Measurements from ENCODE around the gene CDKN2AIP.
"Not testable (repeated sequence)": the region's sequence is repeated elsewhere in the genome, so short reads cannot be mapped to it uniquely, and the experiment has no call there.

CDKN2AIP gene

DNA sequence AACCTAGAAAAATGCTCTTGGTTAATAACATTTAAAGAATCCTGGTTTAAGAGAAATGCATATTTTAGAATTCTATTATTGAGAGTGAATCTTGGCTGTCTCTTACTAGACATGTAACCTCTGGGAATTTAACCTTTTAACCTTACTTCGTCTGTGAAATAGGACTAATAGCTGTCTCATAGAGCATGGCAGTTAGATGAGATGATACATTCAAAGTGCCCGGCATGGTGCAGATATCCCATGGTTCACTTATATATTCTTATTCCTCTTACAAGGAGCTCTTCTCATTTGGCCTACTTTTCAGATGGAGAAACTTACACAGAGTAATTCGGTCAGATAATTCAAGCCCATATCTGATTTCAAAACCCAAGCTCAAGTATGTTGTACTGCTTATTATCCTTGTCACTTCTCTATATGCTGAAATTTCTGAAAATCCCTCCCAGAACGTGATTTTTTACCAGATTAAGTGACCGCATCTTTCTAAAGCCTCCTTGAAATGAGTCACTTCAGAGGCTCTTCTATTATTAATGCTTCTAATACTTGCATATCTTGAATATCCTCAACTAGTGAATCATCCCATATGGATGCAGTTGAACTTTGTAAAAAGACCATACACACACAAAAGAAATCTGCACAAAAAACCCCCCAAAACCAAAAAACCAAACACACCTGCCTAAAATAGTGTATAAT lies 4.9 kb downstream of the CDKN2AIP start:
- DNase-seq (ENCODE audit: low spot score), result no peak

DNA sequence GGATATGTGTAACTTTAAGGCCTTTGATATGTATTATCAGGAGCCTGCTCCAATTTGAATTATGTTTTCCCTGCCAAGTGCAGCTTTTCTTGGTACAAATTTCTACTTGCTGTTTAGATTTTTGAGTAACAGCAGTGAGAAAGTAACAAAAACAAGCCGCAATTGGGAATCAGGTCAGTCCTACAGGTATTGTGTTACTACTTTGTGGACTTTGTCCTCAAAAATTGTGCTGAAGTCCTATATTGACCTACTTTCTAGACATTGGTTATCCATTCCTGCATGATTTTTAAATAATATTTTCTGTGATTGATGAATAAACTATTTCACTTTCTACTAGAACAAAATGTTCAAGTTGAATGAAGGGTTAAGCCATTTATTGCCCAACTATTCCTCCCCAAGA lies 5.7 kb downstream of the CDKN2AIP start:
- DNase-seq (ENCODE audit: low spot score), result no peak

DNA sequence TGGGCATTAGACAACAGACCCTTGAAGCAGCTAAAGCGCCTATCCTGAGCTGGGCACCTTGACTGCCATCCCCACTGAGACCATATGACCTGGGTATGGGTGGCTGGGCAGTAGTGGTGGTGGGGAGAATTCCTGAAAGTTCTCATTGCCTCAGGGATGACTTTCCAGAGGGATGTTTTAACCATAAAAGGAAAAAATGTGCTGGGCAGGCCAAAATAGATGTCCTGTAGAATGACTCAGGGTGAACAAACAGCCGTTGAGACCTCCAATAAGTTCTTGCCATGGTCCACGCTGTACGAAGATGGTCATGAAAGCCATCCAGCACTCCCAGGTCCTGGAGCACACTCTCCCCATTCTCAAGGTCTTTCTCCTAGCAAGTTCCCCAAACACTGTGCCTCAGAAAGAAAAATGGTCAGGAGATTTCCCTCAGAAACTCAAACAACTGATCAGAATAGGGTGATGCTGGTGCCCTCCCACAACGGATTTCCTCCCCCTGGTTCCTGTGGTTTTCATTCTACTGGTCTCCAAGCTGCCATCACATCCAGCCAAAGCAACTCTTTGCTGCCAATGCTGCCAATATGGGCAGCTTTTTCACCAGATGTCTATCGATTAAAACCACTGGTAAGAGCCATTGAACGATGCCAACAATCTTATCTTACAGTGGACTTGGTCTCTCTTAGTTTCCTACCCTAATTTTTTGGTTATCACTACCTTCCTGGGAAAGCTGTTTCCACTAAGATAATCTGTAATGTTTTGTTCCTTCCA lies 11.2 kb downstream of the CDKN2AIP start:
- no peak for DNase-seq (ENCODE audit: low spot score)

DNA sequence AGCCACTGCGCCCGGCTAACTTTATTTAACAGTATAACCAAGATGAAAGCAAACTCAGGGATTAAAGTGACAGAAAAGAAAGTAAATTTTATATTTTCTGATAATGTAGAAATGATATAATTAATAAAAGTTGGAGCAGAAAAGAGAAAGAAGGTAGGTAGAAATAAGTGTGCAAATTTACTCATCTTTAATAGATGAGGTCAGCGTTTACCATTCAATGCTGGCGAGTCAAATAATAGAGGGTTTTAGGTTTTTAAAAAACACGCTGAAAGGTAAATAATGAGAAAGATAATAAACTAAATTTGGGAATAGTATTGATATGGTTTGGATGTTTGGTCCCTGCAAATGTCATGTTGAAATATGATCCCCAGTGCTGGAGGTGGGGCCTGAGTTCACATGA lies 13.6 kb downstream of the CDKN2AIP start:
- no peak for DNase-seq (ENCODE audit: low spot score)

DNA sequence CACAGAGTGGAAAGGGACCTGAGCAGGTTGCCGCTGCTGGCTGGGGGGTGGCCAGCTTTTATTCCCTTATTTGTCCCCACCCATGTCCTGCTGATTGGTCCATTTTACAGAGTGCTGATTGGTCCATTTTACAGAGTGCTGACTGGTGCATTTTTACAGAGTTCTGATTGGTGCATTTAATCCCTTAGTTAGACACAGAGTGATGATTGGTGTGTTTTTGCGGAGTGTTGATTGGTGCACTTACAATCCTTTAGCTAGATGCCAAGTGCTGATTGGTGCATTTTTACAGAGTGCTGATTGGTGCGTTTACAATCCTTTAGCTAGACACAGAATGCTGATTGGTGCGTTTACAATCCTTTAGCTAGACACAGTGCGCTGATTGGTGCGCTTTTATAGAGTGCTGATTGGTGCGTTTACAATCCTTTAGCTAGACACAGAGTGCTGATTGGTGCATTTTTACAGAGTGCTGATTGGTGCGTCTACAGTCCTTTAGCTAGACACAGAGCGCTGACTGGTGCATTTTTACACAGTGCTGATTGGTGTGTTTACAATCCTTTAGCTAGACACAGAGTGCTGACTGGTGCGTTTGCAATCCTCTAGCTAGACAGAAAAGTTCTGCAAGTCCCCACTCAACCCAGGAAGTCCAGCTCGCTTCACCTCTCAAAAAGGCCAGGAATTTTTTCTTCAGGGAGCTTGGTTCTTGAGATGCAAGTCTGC lies 19.6 kb downstream of the CDKN2AIP start:
- DNase-seq (ENCODE audit: low spot score), result not testable (repeated sequence)

DNA sequence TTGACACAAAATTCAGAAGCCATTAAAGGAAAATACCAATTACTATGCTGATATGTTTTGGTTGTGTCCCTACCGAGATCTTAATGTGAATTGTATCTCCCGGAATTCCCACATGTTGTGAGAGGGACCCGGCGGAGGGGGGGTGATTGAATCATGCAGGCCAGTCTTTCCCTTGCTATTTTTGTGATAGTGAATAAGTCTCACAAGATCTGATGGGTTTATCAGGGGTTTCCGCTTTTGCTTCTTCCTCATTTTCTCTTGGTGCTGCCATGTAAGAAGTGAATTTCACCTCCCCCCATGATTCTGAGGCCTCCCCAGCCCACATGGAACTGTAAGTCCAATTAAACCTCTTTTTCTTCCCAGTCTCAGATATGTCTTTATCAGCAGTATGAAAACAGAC lies 21.4 kb downstream of the CDKN2AIP start:
- DNase-seq (ENCODE audit: low spot score), result not testable (repeated sequence)

DNA sequence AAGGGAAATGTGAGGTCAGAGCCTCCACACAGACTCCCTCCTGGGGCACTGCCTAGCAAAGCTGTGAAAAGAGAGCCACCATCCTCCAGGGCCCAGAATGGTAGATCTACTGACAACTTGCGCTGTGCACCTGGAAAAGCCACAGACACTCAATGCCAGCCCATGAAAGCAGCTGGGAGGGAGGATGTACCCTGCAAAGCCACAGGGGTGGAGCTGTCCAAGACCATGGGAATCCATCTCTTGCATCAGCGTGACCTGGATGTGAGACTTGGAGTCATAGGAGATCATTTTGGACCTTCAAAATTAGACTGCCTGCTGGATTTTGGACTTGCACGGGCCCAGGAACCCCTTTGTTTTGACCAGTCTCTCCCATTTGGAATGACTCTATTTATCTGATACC lies 22.8 kb downstream of the CDKN2AIP start:
- no peak for DNase-seq (ENCODE audit: low spot score)

DNA sequence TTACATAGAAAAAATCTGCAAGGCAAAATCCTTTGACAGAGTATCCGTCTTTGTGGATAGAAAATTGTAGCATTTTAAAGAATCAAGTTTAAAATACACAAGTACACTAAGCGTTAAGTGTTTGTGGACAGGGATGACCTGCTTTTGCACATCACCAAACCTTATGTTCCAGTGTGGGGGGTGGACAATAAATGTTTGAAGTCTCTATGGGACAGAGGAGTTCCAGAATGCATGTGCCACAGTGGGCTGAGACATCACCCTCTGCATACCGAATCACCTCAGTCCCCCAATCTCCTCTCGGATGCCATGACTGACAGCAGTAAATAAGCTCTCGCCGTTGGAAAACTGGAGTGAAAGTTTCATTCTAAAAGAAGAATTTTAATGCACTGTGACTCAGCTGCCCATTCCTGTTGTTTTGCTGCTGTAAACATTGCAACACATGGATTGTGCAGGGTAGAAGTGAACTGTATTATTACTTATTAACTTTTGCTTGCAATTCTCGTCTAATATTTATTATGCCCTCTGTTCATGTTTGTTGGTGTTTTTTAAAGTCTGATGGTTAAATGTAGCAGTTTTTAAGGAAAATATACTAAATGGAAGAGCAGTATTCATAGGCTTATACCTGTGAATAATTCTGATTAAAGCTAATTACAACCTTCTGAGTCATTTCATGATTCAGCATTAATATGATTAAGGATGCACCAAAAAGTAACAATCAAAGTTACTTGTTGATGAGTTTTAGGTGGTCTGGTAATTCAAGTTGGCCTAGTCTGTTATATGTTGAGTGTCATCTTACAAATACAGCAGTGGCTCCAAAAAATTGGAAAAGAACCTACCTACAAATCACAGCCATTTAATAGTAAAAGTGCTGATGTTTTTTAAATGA lies 24.0 kb downstream of the CDKN2AIP start:
- no peak for DNase-seq (ENCODE audit: low spot score)

DNA sequence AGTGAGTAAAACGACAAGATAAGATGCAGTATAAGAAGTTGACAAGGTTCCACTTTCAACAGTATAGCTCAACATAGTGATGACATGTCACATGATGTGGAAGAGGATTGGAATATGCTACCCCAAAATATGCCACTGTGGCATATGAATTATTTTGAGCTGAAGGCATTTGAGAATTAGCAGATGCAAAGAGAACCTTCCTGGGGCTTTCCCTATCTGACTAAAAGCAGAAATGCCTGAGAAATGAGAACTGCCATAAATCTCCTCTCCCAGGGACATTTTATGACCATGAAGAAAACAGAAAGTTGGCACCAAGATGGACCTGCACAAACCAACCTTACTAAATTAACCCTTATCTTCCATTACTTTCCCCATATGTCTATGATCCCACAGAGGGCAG lies 24.8 kb downstream of the CDKN2AIP start:
- no peak for DNase-seq (ENCODE audit: low spot score)

DNA sequence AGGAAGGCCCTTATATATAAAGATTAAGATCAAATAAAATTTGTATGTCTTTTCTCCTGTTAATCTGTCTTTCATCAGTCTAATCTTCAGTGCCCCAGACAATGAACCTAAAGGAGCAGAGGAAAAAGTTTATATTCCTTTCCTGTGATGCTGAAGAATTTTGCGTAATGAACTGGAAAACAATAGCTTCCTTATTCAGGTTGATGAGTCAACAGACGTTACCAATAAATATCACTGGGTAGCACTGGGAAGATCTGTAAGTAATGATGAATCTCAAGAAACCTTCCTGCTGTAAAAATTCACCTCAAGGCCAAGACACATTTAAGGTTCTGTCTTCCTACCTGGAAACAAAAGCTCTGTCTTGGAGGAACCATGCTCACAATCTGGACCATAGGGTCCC lies 25.5 kb downstream of the CDKN2AIP start:
- no peak for DNase-seq (ENCODE audit: low spot score)

DNA sequence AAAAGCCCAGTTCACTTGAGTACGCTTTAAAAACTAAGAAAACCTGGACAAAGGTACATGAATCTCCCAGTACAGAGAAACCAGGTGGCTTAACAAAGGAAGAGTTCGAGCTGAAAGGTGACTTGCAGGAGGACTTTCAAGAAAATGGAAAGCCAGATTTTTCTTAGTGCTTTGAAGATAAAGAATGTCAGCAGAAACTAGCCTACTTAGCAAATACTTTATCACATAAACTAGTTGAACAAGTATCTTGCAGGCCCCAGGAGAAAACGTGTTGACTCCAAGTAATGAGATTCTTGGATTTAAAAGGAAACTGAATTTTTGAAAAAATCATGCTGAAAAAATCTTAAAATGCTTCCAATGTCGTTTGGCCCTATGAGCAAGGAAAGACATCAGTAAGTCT lies 26.4 kb downstream of the CDKN2AIP start:
- DNase-seq (ENCODE audit: low spot score), result no peak

DNA sequence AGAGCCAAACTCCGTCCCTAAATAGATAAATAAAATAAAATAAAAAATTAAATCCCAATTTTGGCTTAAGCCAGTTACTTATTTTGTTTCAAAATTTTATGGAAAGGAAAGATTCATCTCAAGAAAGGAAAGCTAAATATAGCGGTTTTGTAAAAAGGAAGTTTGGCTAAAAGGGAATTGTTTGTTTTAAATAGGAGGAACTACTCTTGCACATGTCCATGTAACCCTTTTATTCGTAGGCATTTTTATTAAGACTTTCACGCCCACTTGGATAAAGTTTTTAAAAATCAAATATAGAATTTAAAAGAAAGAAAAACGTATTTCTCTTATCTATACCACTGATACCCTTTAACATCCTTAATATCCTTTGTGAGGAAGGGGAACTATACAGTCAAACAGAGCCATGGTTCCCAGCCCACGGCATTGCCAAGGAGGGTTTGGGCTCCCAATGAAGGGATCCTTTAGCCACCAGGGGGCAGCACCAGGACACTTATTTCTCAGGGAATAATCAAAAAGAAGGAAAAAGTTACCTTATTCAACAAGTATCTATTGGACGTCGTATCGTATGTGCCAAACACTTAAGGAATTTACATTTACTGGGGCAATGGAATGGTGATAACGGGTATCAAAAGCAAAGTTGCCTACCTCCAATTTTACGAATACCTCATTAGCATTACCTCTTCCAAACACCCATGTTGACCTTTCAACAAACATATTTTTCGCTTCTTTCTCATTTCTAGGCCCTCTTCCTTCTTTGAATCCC lies 27.7 kb downstream of the CDKN2AIP start:
- DNase-seq (ENCODE audit: low spot score), result peak; percentile 77

DNA sequence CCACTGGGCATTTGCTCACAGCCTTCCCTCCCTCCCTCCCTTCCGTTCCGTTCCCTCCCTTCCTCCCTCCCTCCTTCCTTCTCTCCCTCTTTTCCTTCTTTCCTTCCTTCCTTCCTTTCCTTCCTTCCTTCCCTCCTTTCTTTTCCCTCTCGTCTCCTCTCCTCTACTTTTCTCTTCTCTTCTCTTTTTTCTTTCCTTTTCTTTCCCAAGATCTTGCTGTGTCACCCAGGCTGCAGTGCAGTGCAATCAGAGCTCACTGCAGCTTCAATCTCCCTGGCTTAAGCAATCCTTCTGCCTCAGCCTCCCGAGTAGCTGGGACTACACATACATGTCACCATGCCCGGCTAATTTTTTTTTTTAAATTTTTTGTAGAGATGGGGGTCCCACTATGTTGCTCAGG lies 33.7 kb downstream of the CDKN2AIP start:
- DNase-seq (ENCODE audit: low spot score), result no peak

DNA sequence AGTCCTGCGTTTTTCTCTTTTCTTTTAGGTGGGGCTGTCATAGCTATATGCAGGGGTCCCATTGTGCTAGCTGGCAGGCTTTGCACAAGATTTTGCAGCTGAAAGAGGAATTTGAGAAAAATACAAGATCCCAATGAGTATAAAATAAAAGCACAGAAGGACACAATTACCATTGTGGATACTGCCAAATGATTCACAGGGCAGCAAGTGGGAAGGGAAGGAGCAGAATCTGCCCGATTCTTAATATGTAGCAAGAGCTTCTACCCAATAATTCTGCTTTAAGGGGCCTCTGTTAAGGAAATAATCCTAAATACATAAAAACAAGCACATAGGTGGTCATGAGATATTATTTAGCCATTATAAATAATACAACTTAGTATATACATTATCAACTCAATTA lies 34.5 kb downstream of the CDKN2AIP start:
- no peak for DNase-seq (ENCODE audit: low spot score)

DNA sequence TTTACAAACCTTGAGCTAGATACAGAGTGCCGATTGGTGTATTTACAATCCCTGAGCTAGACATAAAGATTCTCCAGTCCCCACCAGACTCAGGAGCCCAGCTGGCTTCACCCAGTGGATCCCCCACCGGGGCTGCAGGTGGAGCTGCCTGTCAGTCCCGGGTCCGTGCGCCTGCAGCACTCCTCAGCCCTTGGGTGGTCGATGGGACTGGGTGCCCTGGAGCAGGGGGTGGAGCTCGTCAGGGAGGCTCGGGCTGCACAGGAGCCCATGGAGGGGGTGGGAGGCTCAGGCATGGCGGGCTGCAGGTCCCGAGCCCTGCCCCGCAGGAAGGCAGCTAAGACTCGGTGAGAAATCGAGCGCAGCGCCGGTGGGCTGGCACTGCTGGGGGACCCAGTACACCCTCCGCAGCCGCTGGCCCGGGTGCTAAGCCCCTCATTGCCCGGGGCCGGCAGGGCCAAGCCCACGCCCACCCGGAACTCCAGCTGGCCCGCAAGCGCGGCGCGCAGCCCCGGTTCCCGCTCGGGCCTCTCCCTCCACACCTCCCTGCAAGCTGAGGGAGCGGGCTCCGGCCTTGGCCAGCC lies 38.2 kb downstream of the CDKN2AIP start:
- DNase-seq (ENCODE audit: low spot score), result not testable (repeated sequence)

DNA sequence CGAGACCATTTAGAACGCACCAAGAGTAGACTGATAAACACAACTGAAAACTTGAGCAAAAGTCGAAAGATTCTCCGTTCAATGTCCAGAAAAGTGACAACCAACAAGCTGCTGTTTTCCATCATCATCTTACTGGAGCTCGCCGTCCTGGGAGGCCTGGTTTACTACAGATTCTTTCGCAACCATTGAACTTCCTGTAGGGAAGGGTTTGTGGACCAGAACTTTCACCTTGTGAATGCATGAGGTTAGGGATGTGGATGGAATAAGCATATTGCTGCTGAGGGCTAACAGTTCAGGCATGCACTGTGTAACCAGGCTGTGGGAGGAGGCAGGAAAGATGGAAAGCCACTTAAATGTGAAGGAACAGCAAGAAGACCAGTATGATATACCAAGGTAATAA lies 39.6 kb downstream of the CDKN2AIP start:
- DNase-seq (ENCODE audit: low spot score), result no peak

DNA sequence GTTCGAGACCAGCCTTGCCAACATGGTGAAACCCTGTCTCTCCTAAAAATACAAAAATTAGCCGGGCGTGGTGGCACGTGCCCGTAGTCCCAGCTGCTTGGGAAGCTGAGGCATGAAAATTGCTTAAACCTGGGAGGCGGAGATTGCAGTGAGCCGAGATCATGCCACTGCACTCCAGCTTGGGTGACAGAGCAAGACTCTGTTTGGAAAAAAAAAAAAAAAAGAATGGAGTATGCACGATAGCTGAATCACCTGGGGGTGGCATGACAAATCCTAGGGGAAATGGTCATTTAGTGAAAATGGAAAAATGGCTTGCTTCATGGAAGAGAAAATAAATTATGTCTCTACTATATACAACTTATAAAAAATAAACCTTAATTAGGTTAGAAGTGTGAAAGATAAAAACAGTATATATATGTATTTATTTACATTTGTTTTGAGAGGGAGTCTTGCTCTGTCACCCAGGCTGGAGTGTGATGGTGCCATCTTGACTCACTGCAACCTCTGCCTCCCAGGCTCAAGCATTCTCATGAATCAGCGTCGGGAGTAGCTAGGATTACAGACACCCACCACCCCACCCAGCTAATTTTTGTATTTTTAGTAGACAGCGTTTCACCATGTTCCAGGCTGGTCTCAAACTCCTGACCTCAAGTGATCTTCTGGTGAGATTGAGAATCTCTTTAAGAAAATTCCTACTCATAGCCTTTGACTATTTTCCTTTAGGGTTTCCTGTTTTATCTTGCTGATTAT lies 41.1 kb downstream of the CDKN2AIP start:
- no peak for DNase-seq (ENCODE audit: low spot score)

DNA sequence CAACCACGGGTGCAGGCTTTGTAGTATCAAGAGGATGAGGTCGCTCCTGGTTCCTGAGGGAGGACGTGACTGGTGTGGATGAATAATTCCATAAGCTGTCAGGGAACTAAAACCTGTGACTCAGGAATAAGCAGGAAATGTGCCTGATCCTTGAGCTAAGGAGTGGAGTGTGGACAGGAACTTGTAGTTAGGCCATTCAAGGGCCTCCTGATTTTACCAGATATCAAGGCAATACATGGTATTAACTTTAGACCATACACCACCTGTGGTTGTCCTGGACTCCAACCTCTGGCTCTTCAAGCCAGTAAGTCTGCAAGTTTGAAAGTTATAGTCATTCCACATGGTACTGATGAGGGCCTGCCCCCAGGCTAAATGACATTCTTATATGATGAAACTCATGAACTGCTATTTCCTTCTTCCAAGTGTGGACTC lies 48.4 kb downstream of the CDKN2AIP start:
- no peak for DNase-seq (ENCODE audit: low spot score)

DNA sequence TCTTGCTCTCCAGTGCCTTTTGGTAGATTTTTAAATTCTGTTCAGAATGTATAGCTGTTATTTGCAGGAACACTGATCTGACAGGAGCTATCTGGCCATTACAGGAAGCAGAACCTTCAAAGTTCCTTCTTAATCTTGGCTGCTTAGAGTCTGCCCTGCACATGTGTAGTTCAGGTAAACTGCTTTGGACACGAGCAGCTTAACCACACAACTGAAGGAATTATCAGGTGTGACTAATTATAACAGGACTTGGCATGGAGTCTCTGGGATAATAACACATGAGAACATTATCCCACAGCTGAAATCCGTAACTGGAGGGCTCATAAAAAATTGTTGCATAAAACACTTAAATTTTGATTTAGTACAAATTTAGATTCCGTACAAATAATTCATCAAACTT lies 48.8 kb downstream of the CDKN2AIP start:
- no peak for DNase-seq (ENCODE audit: low spot score)

DNA sequence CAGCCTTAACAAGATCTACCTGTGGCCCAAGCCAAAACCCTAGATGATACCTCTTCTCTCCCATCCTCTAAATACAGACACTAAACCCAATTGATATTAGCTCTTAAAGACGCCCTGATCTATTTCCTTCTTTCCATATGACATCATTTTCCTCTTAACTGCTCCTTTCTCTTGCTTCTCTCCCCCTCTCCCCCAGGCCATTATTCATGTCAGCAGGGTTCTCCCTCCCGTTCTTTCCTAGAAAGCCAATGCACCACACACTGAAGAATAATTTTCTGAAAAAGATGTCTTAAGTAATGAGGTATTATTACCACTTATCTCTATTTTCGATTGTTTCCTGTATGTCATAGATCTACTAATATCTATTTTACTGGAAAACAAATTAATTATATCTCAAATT lies 50.7 kb downstream of the CDKN2AIP start:
- no peak for DNase-seq (ENCODE audit: low spot score)

Measured in NAMALWA (cell line).